ENCODE measurements around the gene KDM7A.

The KDM7A gene

DNA sequence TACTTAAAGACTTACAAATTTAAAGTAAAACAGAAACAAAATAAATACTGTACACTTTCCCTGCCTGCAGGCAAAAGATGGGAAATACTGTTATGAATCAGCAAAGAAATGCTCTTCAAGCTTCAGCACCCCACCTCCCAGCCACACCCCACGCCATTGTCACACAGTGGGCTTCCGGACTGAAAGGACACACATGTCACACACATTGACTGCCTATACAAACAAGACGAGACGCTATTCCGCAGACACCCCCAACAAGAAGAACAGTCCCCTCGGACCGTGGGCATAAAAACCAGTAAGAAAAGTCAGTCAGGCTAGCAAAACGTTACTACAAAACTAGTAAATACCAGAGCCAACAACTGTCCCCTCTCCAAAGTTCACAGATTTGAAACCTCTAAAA, 91.8 kb downstream of the KDM7A start:
- no peak for DNase-seq (ENCODE audit: low spot score)

- DNase-seq (ENCODE audit: low spot score) = no peak
These were observed 92.6 kb downstream of the KDM7A start for GRCh38 chr7:140084142-140084655.

DNA sequence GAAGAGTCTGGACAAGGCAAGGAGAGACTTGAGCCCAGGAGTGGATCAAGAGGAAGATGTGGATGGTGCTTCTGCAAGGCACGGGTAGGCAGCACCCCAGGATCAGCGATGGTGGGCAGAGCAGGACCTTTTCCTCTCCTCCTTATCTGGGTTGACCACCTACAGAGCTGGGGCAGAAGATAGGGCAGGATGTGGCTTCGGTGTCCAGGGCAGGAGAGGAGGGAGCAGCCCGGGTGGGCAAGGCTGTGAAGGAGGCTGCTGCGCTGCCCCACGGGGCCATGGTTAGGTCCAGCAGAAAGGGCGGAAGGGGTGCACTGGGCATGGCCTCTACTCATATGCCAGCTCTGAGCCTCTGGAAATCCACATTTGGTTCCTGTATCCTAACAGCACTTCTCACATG, 94.0 kb downstream of the KDM7A start:
- no peak for DNase-seq (ENCODE audit: low spot score)

DNA sequence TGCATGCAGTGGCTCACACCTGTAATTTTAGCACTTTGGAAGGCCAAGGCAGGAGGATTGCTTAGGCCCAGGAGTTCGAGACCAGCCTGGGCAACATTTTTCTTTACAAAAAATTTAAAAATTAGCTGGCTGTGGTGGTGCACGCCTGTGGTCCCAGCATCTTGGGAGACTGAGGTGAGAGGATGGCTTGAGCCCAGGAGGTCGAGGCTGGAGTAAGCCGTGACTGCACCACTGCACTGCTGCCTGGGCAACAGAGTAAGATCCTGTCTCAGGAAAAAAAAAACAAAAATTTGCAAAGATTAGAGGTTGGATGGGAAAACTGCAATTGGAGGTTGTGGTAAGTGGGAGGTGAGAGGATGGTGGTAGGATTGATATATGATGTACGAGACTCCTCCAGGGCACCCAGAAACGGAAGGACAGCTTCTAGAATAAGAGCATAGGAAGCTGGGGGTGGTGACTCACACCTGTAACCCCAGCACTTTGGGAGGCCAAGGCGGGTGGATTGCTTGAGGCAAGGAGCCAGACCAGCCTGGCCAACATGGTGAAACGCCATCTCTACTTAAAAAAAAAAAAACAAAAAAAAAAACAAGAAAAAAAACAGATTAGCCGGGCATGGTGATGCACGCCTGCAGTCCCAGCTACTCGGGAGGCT, 94.9 kb downstream of the KDM7A start:
- DNase-seq (ENCODE audit: low spot score) = no peak

GRCh38 chr7:140080919-140081318, 95.9 kb downstream of the KDM7A start:
- no peak for DNase-seq (ENCODE audit: low spot score)

GRCh38 chr7:140079121-140079536, 97.7 kb downstream of the KDM7A start:
- no peak for DNase-seq (ENCODE audit: low spot score)

- DNase-seq (ENCODE audit: low spot score) = no peak
These were observed 98.4 kb downstream of the KDM7A start for GRCh38 chr7:140078392-140078791.

- no peak for DNase-seq (ENCODE audit: low spot score)
These were observed 102.0 kb downstream of the KDM7A start for GRCh38 chr7:140074780-140075179.

DNA sequence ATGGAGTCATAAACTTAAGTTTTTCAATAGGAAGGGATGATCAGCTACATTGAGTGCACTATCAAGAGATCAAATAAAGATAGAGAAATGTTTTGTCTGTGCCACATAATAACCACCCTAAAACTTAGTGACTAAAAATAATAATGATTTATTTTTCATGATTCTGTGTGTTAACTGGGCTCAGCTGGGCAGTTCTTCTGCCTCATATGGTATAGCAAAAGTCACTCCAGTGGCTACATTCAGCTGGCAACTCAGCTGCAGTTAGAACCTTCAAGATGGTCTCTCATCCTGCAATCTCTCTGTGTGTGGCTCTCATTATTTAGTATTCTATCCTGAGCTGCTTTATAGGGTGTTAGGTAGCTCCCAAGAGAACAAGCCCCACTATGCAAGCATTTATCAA, 106.2 kb downstream of the KDM7A start:
- no peak for DNase-seq (ENCODE audit: low spot score)

DNA sequence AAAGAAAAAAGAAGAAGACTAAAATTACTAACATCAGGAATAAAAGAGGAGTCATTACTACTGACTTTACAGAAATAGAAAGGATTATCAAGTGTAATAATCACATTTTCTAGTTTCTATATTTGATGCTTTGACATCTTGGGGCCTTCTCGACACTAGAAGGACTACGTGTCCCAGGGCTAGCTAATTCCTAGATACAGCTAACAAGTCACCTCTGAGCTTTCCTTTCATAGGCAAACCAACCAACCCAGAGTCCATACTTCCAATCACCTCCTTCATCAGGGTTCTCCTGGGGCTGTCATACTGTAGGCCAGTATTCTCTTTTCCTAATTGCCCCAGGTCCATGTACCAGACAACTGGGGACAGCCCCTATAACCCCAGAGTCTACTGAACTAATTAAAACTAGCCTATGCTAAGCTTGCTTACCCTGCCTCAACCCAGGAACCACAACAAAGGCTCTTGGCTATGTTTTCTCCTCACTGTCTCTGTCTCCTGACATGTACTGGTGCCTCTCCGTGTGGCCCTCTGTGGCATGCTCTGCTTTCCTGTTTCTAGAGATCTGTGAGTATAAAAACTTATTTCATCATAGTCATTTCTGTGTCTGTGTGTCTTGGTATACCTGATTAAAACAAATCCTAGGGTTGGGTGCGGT, 107.4 kb downstream of the KDM7A start:
- DNase-seq (ENCODE audit: low spot score) = no peak

DNA sequence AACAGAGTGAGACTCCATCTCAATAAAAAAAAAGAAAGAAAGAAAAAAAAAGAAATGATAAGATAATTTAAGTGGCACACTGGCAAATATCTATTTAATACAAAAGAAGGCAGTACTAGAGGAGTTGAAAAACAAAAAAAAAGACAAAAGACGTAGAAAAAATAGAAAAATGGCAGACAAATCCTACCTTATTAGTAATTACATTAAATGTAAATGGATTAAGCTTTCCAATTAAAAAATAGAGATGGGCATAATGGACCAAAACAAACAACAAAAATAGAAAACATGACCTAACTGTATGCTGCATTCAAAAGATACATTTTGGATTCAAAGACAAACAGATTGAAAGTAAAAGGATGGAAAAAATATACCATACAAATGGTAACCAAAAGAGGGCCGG, 108.8 kb downstream of the KDM7A start:
- no peak for DNase-seq (ENCODE audit: low spot score)

DNA sequence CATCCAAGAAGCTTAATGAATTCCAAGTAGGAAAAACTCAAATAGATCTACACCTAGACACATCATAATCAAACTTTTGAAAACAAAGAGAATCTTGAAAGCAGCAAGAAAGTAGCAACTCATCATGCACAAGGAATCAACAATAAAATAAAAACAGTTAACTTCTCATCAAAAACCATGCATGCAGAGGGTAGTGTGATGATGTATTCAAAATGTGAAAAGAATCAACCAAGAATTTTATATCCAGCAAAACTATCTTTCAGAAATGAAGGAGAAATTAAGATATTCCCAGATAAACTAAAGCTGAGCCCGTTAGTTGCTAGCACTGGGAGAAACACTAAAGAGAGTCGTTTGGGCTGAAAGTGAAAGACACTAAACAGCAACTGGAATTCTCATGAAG, 109.7 kb downstream of the KDM7A start:
- no peak for DNase-seq (ENCODE audit: low spot score)

GRCh38 chr7:140062528-140063299, 114.1 kb downstream of the KDM7A start, which contains the start of gene PARP12:
Gene PARP12 (minus strand): TSS chr7:140062951. CDS start chr7:140062847, 104 bp downstream.
- DNase-seq (ENCODE audit: low spot score) = peak; percentile 81

DNA sequence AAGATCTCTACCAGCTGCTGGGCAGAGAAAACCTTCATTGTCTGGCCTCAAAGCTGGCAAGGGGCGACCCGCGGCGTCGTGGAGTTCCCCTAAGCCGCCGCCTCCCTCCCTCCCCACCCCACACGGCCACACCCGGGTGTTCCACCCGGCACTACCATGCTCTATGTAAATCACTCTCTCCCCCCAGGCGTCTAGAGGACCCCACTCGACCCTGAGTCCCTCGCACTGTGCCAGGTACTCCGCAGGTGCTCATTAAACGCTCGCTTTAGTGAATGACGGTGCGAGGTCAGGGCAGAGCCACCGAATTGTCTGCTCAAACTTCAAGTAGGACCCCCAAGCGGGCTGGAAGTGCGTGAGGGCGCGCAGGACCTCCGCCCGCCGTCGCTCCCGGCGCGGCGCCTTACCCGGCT, 114.7 kb downstream of the KDM7A start:
- DNase-seq (ENCODE audit: low spot score) = no peak

DNA sequence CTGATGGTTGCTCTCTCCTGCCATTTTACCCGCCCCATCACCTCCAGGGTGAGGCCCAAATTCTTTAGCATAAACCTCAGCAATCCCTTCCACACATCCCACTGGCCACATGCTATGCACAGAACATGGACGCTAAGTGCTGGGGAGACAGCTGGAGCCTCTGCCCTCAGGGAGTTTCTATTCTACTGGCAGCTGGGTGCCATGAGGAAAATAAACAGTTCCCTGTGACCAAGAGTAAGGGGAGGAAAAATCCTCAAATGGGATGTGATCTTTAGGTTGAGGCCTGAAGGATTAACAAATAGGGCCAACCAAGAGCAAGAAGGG, 115.2 kb downstream of the KDM7A start:
- no peak for DNase-seq (ENCODE audit: low spot score)

- no peak for DNase-seq (ENCODE audit: low spot score)
These were observed 115.8 kb downstream of the KDM7A start for GRCh38 chr7:140060788-140061606.

DNA sequence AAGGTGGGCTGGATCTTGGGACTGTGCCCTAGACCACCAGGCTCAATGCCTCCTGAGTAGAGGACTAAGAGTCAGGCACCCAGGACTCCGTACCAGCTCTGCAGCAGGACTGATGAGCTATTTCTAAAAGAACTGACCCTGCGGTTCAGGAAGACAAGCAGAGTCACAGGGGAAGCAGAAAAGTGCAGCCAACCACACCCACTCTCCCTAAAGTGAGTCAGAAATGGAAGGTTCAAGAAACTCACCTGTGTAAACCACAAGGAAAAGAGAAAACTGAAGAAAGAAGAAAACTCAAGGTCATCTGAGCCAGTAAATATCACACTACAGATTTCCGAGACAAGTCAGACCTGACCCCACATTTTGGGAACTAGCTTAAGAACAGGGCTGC, 116.5 kb downstream of the KDM7A start:
- DNase-seq (ENCODE audit: low spot score) = no peak

GRCh38 chr7:140059273-140060242, 117.2 kb downstream of the KDM7A start:
- DNase-seq (ENCODE audit: low spot score) = no peak

- no peak for DNase-seq (ENCODE audit: low spot score)
These were observed 118.3 kb downstream of the KDM7A start for GRCh38 chr7:140058517-140058916.

DNA sequence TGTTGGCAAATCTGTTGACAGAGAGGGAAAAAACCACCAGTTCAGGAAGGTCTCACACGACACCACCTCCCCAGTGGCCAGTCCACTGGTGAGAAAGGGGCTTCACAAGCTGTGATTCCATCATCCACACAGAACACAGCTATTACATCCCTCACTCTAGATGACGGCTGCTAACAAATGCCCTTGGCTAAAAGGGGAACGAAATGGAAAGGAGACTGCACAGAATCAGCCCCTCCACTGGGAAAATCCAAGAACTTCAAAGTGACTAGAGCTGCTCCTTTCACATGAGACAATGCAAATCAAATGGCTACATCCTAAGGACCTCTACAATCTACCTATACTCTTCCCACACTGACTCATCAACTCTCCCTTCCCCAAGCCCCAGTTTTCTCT, 119.6 kb downstream of the KDM7A start:
- DNase-seq (ENCODE audit: low spot score) = no peak

Data from D341Med (cell line).